SK-N-DZ (cell line): ENCODE results near the gene PARD3B.
"Not testable (repeated sequence)": the region's sequence is repeated elsewhere in the genome, so short reads cannot be mapped to it uniquely, and the experiment has no call there.

Source experiments
- DNase-seq: peaks from one replicate; pipeline ENCODE4 v3.0.0-alpha.2; 2015; ENCODE audit warnings: low spot score

The PARD3B gene

DNA sequence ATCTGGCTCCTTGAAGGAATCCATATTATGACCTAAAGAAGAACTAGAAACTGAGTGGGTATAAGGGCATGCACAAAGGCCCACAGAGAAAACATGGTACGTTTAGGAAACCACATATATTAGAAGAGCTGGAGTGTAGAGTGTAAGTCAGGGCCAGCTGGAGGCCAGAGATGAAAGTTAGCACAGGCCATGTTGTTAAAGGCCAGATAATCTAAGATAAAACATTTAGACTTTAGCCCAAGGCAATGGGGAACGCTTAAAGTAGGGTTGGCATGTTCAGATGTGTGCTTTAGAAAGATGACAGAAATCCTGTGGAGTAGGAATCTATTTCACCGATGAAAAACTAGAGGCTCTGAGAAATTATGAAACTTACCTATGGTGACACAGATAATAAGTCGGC, 907.9 kb downstream of the PARD3B start:
- DNase-seq: no peak

DNA sequence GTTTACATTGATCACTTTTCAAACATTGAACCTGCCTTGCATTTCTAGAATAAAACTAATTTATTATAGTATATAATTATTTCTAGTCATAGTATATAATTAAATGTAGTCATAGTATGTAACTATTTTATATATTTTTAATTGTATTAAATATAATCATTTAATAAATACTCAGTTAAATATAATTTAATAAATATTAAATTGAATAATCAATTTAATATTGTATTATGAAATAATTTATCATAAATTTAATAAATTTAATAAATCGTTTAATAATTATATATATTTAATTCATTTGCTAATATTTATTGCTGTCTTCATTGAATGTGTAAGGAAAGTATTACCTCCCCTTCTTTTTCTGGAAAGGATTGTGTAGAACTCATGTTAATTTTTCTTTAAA, 911.4 kb downstream of the PARD3B start:
- DNase-seq: no peak

DNA sequence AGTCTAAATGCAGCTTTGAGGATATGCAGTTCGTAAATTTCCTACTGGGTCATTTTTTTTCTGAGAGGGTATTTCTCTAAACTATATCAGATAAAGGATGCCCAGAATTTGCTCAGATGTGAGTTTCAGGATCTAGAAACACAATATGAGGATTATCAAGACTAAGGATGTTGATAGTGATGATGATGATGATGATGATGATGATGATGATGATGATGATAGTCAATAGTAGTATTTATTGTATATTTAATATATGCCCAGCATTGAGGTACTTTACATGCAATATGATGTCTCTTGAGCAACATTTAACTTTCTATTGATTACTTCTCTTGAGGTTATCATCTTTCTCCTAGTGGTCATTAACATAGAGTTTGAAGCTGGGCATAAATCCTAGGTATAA, 914.9 kb downstream of the PARD3B start:
- DNase-seq: no peak

DNA sequence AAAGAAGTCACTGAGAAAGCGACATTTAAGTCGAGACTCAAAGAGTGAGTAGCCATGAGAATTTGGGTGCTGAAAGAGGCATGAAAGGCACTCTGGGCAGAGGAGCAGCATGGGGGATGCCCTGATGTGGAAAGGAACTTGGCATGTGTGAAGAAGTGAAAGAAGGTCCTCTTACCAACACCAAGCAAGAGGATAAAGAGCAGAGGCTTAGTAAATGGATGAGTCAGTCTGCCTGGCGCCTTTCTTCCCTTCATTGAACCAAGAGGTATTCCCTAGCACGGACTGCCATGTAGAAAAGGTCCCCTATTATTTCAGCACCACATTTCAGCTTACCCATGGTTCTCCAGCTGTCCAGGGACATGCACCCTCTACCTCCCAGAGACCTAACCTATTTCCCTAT, 915.9 kb downstream of the PARD3B start:
- DNase-seq: no peak

DNA sequence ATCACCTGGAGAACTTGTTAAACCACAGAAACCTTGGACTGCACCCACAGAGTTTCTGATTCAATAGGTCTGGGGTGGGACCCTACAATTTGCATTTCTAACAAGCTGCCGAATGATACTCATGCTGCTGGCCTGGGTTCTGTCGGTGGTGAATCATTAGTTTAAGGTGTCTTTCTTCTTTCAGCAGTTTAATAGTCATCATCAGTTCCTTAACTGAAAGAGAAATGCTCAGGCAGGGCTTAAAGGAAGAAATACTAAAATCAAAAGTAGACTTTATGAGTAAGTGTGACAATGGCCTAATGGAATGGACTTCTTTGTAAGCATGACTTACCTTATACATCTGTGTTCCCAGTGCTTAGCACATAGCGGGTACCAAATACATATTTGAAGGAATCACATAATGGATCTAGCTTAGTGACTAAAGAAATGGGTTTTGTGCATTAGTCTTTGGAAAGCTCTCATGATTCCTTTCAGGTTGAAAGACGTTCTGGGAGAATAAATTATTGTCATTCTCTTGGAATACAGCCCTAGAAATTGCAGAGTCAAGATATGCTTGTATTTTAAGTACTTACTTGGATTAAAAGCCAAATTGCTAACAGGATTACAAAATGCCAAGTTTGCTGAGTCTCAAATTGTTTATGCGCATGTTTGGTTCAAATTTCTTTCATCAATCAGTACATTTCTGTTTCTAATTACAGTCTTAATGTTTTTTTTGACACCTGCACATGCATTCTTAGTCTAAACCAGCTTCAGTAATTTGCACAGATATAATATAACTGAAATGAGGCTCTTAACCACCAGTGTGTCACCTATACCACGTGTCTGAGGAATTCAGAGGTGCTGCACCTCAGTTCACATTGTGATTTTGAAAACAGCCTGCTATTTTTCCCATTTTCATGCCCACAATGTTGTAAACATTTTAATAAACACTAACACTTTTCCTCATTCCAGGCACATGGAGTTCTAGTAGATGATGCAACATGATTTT, 916.7 kb downstream of the PARD3B start:
- no peak for DNase-seq

DNA sequence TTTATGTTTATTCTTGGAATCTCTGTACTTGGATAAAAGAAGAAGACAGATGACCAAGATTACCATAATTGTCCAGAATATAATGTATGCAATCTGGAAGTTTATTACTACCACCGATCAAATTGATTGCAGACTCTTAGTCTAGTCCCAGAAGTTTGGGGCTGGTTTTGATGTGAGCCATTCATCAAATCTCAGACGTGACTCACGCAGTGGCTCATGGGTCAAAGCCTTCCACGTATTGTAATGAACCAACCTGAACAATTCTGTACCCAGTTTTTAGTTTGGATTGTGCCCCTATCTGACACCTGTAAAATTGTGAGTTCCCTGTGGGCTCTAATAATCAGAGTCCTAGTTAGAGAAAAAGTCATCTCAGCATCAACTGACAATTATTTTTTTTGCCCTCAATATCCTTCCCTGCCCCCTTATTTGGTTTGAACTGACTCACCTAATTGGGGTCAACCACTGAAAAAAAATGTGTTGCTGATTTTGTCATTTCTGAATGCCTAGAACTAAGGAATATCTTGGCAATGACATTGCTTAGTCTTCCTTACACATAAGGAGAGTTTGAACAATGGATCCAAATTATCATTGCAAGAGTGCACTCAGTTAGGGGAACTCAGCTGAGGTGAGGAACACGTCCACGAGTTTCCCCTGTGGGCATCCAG, 917.5 kb downstream of the PARD3B start:
- DNase-seq: no peak

DNA sequence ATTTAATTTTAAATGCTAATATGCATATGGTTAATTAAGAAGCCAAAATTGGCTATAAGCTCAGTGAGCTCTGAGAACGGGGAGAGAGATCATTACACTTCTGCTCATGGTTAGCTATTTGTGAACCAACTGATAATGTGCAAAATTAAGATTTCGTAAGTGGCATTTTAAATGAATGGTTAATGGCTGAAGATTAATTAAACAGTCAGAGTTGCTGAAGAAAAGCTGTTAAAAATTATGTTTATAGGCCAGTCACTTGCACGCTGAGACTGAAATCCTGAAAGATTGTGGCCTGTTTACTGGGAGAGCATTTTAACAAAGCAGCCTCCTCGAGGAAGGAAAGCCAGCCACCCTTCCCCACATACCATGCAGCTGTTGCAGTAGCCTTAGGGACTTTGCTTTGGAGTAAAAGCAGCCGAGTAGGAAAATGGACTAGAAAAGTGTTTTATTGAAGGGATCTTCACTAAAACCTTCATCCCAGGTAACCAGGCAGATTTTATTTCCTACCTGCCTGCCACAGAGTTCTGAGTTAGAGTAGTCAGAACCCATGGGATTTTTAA, 918.3 kb downstream of the PARD3B start:
- no peak for DNase-seq

DNA sequence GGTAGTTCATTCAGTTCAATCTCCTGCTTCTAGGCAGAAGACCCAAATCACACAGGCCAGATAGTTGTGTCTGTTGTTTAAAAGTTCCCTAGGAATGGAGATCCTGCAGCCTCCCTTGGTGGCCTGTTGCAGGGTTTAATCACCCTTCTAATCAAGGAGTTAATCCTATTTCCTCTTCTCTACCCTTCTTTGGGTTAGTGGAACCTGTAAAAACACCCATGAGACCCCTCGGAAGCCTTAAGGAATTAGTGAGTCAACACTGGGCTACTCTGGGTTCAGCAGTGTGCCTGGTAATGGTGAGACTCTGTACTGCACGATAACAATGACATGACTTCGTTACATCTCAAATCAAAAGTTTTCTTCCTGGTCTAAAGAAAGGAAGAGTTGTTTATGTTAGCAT, 919.4 kb downstream of the PARD3B start:
- DNase-seq: no peak

DNA sequence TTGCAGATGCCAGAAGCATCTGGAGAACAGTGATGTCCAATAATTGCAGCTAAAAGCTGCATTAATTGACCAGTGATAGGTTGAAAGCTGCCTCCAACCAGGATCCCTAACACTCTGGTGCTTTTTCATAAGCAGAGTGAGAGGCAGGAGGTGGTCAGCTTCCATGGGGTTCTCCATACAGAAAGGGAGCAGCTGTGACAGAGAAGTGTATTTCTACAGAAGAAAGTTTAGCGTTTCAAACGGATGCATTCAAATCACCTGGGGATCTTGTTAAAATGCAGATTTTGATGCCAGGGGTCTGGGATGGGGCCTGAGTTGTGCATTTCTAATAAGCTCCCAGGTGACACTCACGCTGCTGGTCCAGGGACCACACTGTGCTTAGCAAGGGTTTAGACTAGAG, 920.5 kb downstream of the PARD3B start:
- DNase-seq: no peak

DNA sequence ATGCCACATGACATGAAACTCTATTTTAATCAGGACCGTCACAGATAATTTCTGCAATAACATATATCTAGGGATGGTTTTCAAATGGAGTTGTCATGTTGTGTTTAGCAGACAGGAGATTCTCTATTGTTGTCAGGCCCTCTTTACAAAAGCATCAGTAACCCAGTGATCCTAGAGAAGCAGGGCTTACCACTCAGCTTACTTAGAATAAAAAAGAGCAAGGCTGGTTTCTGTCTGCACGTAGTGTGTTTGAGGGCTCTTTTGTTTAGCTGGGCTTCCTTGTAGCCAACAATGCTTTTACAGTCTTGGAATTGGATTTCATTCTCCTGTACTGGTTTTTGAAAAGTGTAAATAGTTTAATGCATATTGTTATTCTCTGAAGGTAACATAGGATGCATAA, 926.5 kb downstream of the PARD3B start:
- no peak for DNase-seq

DNA sequence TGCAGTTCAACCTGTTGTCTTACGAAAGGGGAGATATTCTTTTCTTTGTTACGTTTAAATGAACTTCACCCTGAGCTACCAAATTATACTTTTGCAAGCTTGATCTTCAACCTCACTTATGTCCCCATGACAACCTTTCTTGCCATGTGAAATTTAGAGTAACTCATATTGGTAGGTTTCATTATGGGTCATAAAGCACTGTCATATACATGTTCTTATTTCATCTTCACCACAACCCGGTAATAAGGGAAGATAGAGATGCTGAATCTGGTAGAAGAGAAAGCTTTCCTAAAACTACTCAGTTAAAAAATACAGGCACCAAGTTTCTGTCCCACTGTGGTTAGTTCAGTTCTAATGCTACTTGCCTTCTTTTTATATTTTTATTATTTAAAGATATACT, 928.5 kb downstream of the PARD3B start:
- no peak for DNase-seq

DNA sequence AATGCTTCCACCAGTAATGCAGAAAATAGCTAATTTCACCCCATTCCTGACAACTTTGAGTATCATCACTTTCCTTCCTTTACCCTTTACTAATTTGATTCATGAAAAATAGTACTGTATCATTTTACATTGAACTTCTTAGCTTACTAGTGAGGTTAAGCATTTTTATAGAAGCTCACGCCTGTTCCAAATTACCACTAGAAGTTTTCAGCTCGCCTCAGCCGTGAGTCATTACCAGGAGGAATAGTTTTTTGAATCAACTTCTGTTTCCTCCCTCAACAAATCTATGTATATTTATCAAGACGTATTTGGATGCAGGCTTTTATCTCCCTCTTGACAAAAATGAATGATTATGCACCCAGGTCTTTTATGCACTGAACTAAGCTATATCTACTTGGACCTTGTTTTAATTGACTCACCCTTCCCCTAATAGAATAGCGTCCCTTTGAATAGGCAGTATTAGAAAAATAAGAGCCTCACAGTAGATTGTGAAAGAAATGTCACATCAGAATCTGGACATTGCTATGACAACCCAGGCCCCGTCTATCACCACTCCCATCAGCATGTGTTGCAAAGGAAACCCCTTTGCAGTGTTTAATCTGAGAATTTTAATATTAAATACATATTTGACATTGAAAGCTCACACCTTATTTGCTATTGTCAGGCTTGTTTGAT, 929.6 kb downstream of the PARD3B start:
- no peak for DNase-seq

DNA sequence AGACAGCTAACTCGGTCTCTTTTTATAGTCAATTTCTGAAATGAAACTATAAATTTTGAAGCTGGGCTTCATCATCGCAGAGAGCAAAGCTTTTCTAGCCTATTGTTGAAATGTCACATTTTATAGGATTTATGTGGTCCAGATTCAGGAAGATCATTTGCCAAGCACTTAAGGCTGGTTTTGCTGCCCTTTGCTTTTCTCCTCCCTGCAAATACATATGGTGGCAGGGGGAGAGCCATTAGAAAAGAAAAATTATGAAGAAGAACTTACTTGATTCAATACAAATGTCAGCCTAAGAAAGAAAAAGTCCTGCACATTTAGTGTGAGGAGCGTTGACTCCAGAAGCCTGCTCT, 930.1 kb downstream of the PARD3B start:
- no peak for DNase-seq

DNA sequence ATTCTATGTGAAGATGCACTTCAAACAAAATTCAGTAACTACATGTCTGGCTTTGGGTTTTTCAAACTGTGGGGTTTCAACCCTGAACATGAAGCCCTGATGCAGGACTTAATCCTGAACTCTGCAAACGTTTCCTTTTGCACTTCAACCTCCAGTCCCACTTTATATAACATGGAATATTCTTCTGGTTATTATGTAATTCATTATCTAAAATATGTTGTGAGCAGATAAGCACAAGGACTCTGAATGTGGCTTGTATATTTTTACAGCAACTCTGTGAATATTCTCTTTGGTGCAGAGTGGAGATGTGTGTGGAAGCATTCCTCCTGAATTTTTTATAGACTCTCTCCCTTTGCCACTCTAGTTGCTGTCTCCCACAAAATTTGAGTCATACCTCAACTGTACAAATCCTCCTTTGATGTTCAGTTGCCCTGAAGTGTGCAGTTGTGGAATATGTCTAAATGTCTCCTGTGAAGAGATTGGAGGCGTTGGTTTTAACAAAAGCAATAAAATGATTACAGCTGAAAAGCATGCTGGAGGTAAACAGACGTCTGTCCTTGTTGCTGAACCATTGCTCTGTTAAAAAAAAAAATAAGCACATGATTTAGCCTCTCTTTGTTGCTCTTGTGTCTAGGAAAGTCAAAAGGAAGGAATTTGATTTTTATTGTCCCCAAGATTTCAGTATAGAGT, 931.9 kb downstream of the PARD3B start:
- no peak for DNase-seq

DNA sequence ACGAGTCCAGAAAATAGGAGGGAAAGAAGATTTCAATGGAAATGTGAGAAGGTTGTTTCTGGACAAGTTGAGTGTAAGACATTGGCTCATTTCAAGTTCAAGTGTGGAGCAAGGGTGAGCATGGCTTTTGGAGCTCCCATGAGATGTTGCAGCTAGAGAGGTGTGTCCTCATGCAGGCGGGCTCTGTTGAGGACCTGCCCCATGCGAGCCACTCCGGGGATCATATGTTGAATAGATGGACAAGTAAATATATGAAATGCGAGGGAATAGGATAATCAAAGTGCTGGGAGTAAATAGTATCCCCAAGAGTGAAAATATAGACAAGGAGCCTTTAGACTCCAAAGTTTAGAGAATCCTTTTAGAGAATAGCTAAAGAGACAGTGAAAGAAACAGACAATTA, 936.6 kb downstream of the PARD3B start:
- DNase-seq: no peak

DNA sequence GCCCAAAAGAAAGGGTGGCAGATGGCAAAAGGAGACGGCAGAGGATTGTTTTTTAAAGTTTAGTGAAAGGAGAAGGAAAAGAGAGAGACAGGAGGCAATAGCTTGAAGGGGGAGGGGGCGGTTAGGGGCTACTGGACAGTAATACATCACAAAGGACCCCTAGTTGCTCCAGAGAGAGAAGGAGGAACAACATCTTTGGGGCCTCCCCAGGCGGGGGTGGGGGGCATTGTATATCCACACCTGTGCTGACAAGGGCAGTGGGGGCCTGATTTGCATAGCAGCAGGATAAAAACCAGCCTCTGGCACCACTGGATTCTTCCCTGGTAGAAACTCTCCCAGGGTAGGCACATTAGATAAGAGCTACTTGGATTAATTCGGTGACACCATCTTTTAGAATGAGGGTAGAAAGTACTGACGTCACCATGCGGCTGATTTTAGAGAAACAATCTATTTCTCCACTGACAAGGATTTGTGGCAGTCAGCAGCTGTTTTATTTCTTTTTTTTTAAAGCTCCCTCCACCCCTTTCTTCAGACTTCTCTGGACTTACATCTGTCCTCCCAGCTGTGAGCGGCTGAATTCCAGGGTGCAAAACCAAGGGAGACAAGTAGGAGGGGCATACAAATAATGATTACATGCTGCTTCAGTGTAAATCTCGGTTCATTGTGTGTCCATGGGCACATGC, 937.3 kb downstream of the PARD3B start:
- DNase-seq: peak; percentile 7

DNA sequence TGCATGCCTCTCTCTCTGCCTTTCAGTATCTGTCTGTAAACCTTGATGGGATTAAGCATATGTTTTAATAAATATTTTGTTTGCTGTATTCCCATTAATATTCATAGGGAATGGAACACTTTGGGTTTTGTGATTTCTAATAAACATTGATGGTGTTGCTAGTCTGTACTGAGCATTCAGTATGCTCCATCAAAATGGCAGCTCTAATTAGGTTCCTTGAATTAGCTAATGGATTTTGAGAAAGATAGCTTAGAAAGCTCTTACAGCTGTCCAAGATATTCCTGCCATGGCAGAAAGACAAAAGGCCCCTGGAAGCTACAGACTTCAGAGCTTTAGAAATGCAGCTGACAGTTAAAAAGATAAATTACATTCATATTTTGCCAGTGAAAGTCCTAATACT, 937.8 kb downstream of the PARD3B start:
- DNase-seq: peak; percentile 54

DNA sequence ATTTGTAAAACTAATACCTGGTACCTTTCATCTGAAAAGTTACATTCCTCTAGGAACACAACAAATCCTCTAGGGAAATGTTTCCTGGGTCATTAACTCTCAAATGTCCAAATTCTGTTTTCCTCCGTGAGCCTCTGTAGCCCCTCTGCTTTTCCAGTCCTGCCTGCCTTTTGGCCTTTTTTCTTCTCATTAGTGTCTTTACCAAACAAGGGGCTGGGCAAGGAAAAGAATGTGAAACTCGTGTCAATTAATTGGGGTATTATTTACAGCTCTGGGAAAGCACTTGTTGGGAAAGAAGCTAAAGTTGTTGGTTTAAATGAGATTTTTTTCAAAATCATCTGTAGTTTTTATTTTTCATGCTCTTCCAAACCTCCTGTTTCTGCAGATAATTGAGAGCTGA, 938.9 kb downstream of the PARD3B start:
- DNase-seq: no peak

DNA sequence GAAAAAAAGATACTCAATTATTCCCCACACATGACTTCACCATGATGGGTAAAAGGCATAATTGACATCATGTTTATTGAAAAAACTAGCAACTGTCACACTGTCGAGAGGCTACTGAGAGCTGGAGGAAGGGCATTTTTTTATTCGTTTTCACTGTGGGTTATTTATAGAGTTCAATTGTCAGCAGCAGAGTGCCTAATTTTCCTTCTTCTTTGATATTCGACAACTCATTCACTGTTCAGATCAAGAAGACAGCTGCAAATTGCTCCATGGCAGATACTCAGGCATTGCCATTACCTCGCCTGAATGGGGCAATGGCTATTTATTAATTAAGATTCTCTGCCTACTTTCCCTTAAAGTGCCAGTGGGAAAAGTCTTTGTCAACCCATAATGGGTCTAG, 939.5 kb downstream of the PARD3B start:
- no peak for DNase-seq

DNA sequence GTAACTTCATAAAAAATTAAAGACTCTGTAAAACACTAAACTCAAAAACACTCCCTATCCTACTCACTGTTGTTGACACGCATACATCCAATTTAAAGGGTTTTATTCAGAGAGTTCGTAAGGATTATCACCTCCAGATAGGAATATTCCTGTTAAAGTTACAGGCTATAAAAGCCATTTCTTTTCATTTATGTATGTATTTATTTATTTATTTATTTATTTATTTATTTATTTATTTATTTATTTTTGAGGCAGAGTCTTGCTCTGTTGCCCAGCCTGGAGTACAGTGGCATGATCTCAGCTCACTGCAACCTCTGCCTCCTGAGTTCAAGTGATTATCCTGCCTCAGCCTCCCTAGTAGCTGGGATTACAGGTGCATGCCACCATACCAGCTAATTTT, 948.3 kb downstream of the PARD3B start:
- not testable (repeated sequence) for DNase-seq
